Fibroblast of the conjunctiva (primary cell): ENCODE results near the gene C2orf72.
"Not testable (repeated sequence)": the region's sequence is repeated elsewhere in the genome, so short reads cannot be mapped to it uniquely, and the experiment has no call there.

Source experiments
- DNase-seq: peaks from one replicate; pipeline ENCODE4 v3.0.0-alpha.2; 2010; ENCODE audit warnings: low read depth

The C2orf72 gene

GRCh38 chr2:231037202-231037730 lies at the start of gene C2orf72:
Gene C2orf72 (plus strand): TSS chr2:231037523. CDS start chr2:231037566, 43 bp downstream.
- no peak for DNase-seq

GRCh38 chr2:230989731-230990130 lies 47.6 kb upstream of the C2orf72 start:
- no peak for DNase-seq

- no peak for DNase-seq
Observed at GRCh38 chr2:230990131-230990898, 47.0 kb upstream of the C2orf72 start.

GRCh38 chr2:230990899-230991150 lies 46.5 kb upstream of the C2orf72 start:
- no peak for DNase-seq

GRCh38 chr2:230991598-230991997 lies 45.7 kb upstream of the C2orf72 start:
- DNase-seq: no peak

- DNase-seq: no peak
Observed at GRCh38 chr2:230995821-230996220, 41.5 kb upstream of the C2orf72 start, which contains the start of gene SPATA3. Gene SPATA3 (plus strand): TSS chr2:230996121. CDS start chr2:230996234, 113 bp downstream.

GRCh38 chr2:230996661-230997060 lies 40.7 kb upstream of the C2orf72 start:
- no peak for DNase-seq

DNA sequence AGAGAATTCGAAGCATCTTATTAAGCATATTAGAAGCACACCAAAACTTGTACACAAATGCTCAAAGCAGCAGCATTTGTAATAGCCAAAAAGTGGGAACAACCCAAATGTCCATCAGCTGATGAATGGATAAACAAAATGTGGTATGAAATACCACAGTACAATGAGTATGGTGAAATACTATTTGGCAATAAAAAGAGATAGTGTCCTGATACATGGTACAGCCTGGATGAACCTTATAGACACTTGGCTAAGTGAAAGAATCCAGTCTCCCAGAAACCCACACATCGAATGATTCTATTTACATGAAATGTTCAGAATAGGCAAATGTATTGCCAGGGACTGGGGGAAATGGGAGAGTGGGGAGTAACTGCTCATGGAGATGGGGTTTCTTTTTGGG lies 38.4 kb upstream of the C2orf72 start:
- no peak for DNase-seq

DNA sequence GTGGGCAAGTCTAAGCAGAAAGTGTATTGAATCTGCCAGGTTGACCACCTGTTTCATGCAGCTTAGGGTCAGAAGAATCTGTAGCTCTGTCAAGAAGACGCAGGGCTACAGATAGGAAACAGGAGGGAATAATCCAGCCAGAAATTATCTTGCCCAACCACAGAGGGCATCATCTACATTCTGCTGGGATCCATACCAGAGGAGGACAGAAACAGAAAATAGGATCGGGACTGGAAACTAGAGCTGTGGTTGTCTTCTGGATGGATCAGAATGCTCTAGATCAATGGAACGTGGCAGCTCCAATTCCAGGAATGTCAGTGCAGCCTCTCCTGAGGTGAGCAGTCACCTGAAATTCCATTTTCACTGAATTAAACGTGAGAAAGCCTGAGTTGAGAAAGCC lies 37.8 kb upstream of the C2orf72 start:
- DNase-seq: no peak

- no peak for DNase-seq
Observed at GRCh38 chr2:231000211-231000904, 37.0 kb upstream of the C2orf72 start.

DNA sequence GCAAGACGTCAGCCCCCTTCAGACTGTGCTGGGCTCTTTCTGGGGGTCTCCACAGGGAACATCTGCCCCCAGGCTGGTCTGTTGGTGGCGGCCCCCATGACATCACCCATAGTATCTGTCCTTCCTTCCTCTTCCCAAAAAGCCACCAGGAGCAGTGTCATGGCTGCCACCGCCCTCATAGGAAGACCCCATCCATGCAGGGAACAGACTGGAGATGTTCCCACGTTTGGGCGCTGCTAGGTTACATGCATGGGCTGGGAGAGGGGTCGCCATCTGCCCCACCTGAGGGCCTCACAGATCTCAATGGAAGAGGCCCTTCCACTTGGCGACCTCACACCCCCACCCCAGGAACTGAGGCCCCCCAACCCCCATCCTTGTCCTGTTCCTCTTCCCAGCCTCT lies 36.3 kb upstream of the C2orf72 start:
- no peak for DNase-seq

GRCh38 chr2:231001921-231002320 lies 35.4 kb upstream of the C2orf72 start:
- no peak for DNase-seq

DNA sequence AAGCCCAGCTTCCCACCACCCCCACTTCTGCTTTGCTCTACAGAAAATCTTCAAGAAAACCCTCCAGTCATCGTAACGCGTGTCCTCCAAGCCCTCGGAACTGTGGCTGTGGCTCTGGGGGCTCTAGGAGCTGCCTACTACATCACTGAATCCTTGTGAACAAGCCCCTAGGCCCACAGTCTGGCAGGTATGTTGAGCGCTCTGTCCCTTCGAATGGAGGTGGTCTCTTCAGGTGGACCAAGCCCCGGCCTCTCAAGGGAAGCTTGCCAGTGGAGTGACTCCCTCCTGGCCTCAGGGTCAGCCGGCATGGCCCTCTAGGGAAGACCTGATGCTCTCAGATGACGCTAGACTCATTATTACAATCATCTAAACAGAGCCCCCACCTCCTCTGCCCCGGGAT lies 34.7 kb upstream of the C2orf72 start:
- no peak for DNase-seq

- no peak for DNase-seq
Observed at GRCh38 chr2:231003186-231003585, 34.1 kb upstream of the C2orf72 start.

GRCh38 chr2:231004930-231005329 lies 32.4 kb upstream of the C2orf72 start:
- DNase-seq: not testable (repeated sequence)

DNA sequence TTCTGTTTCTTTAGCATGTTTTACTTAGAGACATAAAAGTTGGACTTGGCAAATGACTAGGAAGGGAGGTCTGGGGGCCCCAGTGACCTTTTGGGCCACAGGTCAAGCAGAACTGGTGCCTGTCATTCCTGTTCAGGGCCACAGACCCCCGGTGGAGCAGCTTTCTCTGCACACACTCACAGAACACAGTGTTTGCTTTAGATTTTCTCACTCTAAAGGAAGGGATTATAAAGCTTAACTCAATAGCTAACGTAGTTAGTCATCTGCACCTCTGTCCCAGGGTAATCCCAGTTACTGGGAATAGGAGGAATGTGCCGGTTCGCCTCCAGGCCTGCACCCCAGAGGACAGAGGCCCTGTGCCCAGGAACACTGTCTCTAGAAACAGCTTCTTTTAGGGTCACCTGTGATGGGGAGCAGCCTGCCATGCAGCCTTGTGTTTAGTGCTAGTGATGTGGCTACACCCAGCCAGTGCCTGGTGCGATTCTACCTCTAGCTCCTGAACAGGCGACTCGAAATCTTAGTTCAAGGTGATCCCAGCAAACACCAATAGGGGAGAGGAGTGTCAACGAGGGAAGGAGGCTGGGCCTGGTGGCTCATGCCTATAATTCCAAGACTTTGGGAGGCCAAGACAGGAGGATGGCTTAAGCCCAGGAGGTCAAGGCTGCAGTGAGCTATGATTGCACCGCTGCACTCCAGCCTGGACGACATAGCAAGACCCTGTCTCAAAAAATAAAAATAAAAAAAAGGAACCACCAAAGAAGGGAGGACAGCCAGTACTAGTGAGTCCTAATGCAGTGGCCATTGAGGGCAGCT lies 29.8 kb upstream of the C2orf72 start:
- no peak for DNase-seq

- no peak for DNase-seq
Observed at GRCh38 chr2:231008131-231008530, 29.2 kb upstream of the C2orf72 start.

GRCh38 chr2:231009236-231009919 lies 27.9 kb upstream of the C2orf72 start:
- DNase-seq: no peak

DNA sequence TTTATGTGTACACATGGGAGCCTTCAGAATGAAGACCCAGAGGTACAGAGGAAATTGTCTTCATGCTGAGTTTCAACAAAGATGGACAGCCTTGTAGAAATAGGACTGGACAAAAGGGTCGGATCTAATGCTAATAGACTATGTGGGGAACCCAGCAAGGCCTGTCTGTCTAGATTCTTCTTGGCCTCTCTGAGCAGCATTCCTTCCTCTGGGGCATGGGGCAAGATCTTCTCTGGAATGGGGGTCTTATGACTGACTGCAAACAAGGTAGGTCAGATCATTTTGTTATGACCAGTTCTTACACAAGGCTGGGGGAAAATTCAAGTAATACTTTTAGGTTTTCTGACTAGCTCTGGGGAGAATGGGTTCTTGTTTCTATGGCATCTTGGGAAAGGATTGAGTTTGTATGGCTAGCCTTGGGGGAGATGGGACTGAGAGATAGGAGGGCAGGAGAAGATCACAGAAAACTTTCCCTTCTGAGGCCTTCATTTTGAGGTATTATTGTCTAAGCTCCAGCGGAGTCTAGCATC lies 27.1 kb upstream of the C2orf72 start:
- DNase-seq: no peak

GRCh38 chr2:231011526-231011925 lies 25.8 kb upstream of the C2orf72 start:
- DNase-seq: no peak

DNA sequence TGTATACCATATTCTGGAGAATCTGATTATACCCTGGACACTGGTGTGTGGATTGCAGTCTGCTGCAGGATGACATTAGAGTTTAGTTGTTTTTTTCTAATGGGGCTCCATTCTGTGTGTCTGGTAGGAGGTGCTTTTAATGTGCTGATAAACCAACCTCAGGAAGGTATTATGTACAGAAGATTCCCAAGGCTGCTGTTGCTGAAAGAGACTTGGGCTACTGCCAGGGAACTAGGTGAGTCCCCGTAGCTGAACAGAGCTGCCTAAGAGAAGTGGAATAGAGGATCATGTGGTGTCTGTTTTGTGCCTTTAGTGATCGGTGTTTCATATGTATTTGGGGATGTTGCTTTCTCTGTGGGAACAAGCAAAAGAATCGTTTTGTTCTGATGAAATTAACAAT lies 24.9 kb upstream of the C2orf72 start:
- no peak for DNase-seq

GRCh38 chr2:231013820-231014219 lies 23.5 kb upstream of the C2orf72 start:
- DNase-seq: no peak
